ENCODE data around the gene SLC26A1. TPM values are rescaled to one million over a fixed set of nuclear protein-coding genes. Genes with fewer than 3 reads are reported as not detected.

The SLC26A1 gene
- total and polyA plus RNA-seq, 2 of the 13 experiments (the other 11 are each of a cell fraction or from before 2014, with no cell fraction given) = 5.4 to 22.9 TPM

DNA sequence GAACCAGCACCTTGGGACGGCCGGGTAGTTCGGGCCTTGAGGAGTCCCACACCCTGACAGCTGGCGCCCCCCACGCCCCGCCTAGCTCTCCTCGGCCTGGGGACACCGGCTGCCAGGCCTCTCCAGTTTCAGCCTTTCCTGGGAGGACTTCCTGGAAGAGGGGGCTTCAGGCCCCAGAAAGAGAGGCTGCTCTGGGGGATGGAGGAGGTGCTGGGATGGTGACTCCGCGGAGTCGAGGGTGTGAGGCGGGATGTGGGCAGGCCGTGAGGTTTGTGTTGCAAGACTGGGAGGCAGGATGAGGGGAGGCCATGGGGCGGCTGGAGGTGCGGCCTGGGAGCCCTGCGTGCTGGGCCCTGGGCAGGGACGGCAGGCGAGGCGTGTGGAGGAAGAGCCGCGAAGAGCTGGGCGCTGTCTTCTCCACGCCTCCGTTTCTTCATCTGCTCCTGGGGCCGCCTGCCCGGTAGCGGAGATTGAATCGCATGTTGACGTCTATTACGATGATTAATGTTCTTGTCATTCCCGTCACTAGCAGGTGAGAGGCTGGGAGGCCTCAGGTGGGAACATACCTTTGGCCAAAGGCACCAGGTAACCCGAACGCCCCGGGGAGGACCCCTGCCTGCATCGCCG lies 17.3 kb upstream of the SLC26A1 start (continued):
- no peak for TF ChIP-seq ZBTB25 (CRISPR knock-in tag; IDR thresholded peaks at IDR 0.05)
- TF ChIP-seq, protein P1, sequence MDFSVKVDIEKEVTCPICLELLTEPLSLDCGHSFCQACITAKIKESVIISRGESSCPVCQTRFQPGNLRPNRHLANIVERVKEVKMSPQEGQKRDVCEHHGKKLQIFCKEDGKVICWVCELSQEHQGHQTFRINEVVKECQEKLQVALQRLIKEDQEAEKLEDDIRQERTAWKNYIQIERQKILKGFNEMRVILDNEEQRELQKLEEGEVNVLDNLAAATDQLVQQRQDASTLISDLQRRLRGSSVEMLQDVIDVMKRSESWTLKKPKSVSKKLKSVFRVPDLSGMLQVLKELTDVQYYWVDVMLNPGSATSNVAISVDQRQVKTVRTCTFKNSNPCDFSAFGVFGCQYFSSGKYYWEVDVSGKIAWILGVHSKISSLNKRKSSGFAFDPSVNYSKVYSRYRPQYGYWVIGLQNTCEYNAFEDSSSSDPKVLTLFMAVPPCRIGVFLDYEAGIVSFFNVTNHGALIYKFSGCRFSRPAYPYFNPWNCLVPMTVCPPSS (IDR thresholded peaks at IDR 0.05) = no peak
- TF ChIP-seq JUND (CRISPR knock-in tag; IDR thresholded peaks at IDR 0.05) = no peak
- TF ChIP-seq ZNF724P (CRISPR knock-in tag; IDR thresholded peaks at IDR 0.05; ENCODE audit: borderline replicate concordance) = no peak
- TF ChIP-seq ZNF83 (CRISPR knock-in tag; IDR thresholded peaks at IDR 0.05; ENCODE audit: borderline replicate concordance) = no peak
- no peak for TF ChIP-seq ZNF709 (CRISPR knock-in tag; IDR thresholded peaks at IDR 0.05)
- no peak for TF ChIP-seq THYN1 (CRISPR knock-in tag; IDR thresholded peaks at IDR 0.05; ENCODE audit: borderline replicate concordance, low read depth)
- no peak for TF ChIP-seq KLF6 (CRISPR knock-in tag; IDR thresholded peaks at IDR 0.05)
- 0 out of 2 replicates have a peak, but pooled peaks have one; percentile 16 for TF ChIP-seq ZNF800 (CRISPR knock-in tag; IDR thresholded peaks at IDR 0.05)
- TF ChIP-seq ZNF652 (CRISPR knock-in tag; IDR thresholded peaks at IDR 0.05; ENCODE audit: borderline replicate concordance, low read depth) = no peak
- TF ChIP-seq EZH2 (conservative IDR thresholded peaks at IDR 0.05; ENCODE audit: low read depth, low read length) = no peak
- TF ChIP-seq, protein P2, sequence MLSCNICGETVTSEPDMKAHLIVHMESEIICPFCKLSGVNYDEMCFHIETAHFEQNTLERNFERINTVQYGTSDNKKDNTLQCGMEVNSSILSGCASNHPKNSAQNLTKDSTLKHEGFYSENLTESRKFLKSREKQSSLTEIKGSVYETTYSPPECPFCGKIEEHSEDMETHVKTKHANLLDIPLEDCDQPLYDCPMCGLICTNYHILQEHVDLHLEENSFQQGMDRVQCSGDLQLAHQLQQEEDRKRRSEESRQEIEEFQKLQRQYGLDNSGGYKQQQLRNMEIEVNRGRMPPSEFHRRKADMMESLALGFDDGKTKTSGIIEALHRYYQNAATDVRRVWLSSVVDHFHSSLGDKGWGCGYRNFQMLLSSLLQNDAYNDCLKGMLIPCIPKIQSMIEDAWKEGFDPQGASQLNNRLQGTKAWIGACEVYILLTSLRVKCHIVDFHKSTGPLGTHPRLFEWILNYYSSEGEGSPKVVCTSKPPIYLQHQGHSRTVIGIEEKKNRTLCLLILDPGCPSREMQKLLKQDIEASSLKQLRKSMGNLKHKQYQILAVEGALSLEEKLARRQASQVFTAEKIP (CRISPR knock-in tag; IDR thresholded peaks at IDR 0.05; ENCODE audit: borderline replicate concordance) = no peak
- TF ChIP-seq, protein P3, sequence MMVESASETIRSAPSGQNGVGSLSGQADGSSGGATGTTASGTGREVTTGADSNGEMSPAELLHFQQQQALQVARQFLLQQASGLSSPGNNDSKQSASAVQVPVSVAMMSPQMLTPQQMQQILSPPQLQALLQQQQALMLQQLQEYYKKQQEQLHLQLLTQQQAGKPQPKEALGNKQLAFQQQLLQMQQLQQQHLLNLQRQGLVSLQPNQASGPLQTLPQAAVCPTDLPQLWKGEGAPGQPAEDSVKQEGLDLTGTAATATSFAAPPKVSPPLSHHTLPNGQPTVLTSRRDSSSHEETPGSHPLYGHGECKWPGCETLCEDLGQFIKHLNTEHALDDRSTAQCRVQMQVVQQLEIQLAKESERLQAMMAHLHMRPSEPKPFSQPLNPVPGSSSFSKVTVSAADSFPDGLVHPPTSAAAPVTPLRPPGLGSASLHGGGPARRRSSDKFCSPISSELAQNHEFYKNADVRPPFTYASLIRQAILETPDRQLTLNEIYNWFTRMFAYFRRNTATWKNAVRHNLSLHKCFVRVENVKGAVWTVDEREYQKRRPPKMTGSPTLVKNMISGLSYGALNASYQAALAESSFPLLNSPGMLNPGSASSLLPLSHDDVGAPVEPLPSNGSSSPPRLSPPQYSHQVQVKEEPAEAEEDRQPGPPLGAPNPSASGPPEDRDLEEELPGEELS (CRISPR knock-in tag; IDR thresholded peaks at IDR 0.05) = no peak
- no peak; the same call in 1 of the 2 replicates for TF ChIP-seq GABPB1 (CRISPR knock-in tag; IDR thresholded peaks at IDR 0.05)
- TF ChIP-seq SRF (IDR thresholded peaks at IDR 0.05; ENCODE audit: low read depth, low read length) = no peak
- TF ChIP-seq ZNF790 (CRISPR knock-in tag; IDR thresholded peaks at IDR 0.05; ENCODE audit: borderline replicate concordance) = no peak
- no peak for TF ChIP-seq ZNF639 (CRISPR knock-in tag; conservative IDR thresholded peaks at IDR 0.05)
- TF ChIP-seq, protein P4, sequence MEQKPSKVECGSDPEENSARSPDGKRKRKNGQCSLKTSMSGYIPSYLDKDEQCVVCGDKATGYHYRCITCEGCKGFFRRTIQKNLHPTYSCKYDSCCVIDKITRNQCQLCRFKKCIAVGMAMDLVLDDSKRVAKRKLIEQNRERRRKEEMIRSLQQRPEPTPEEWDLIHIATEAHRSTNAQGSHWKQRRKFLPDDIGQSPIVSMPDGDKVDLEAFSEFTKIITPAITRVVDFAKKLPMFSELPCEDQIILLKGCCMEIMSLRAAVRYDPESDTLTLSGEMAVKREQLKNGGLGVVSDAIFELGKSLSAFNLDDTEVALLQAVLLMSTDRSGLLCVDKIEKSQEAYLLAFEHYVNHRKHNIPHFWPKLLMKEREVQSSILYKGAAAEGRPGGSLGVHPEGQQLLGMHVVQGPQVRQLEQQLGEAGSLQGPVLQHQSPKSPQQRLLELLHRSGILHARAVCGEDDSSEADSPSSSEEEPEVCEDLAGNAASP (CRISPR knock-in tag; IDR thresholded peaks at IDR 0.05; ENCODE audit: borderline replicate concordance) = no peak

Measured in HepG2 (cell line).